ENCODE data around the gene FAAP100.

FAAP100 gene

GRCh38 chr17:81522491-81523401 lies 29.4 kb downstream of the FAAP100 start:
- DNase-seq = no peak

GRCh38 chr17:81520021-81520901 lies 31.9 kb downstream of the FAAP100 start:
- no peak for DNase-seq

GRCh38 chr17:81519284-81520020 lies 32.7 kb downstream of the FAAP100 start:
- DNase-seq = peak; percentile 64 to 74

- DNase-seq = peak; percentile 35 to 62
Measured at GRCh38 chr17:81518785-81519283, 33.3 kb downstream of the FAAP100 start.

- no peak for DNase-seq
Measured at GRCh38 chr17:81518113-81518784, 33.9 kb downstream of the FAAP100 start.

GRCh38 chr17:81517339-81518112 lies 34.6 kb downstream of the FAAP100 start:
- no peak for DNase-seq

GRCh38 chr17:81517009-81517338 lies 35.2 kb downstream of the FAAP100 start:
- no peak for DNase-seq

GRCh38 chr17:81516439-81516838 lies 35.7 kb downstream of the FAAP100 start:
- DNase-seq = no peak

GRCh38 chr17:81515530-81516041 lies 36.6 kb downstream of the FAAP100 start:
- DNase-seq = peak in 1 of 2 donors; percentile 34

- DNase-seq = peak; percentile 70 to 82
Measured at GRCh38 chr17:81514739-81515529, 37.2 kb downstream of the FAAP100 start.

- DNase-seq = no peak
Measured at GRCh38 chr17:81514489-81514738, 37.7 kb downstream of the FAAP100 start.

GRCh38 chr17:81513753-81514488 lies 38.2 kb downstream of the FAAP100 start:
- peak; percentile 56 to 66 for DNase-seq

GRCh38 chr17:81513372-81513752 lies 38.8 kb downstream of the FAAP100 start:
- DNase-seq = peak; percentile 68 to 70

GRCh38 chr17:81512562-81513371 lies 39.4 kb downstream of the FAAP100 start, which contains the start of gene ACTG1:
Gene ACTG1 (minus strand): TSS chr17:81512799. CDS start chr17:81512354, 445 bp downstream.
- peak; percentile 89 to 91 for DNase-seq

GRCh38 chr17:81511804-81512561 lies 40.2 kb downstream of the FAAP100 start:
- peak; percentile 50 to 61 for DNase-seq

- no peak for DNase-seq
Measured at GRCh38 chr17:81511554-81511803, 40.7 kb downstream of the FAAP100 start.

GRCh38 chr17:81510785-81511553 lies 41.2 kb downstream of the FAAP100 start:
- DNase-seq = peak; percentile 44 to 52
